ENCODE results near the gene ZRANB3. TPM values are rescaled to one million over a fixed set of nuclear protein-coding genes. Genes with fewer than 3 reads are reported as not detected.

The ZRANB3 gene
- total and polyA plus RNA-seq, 2 donors from 2014 or later: 3.6 to 6.4 TPM

- Histone ChIP-seq H3K36me3 (ENCODE audit: control insufficient read depth in 2 of 3, insufficient read depth in 3 of 3, low read length in 3 of 3) (peaks cover 5 to 31% (median 9%) of the 10 kb centered on the region in 3 donors), H3K9me3 (ENCODE audit: control insufficient read depth in 2 of 3, insufficient read depth in 1 of 3, low read length in 3 of 3) (no peaks in the 10 kb centered on the region), H3K4me3 (ENCODE audit: low read length in 3 of 3) (no peak overlapping the region), H3K9ac (ENCODE audit: low read length in 3 of 3) (no peak overlapping the region), H3K27ac (ENCODE audit: low read depth in 2 of 2, low read length in 2 of 2) (no peak overlapping the region), H3K4me1 (ENCODE audit: control insufficient read depth in 2 of 3, insufficient read depth in 2 of 3, low read depth in 1 of 3, low read length in 3 of 3) (no peaks in the 10 kb centered on the region), H3K27me3 (ENCODE audit: control insufficient read depth, insufficient read depth, low read length) (no peaks in the 10 kb centered on the region)
- TF ChIP-seq CTCF (IDR thresholded peaks at IDR 0.05; ENCODE audit: borderline replicate concordance, extremely low read depth, insufficient read depth): no peak
- FAIRE-seq: no peak
- no peak for DNase-seq
- intact Hi-C loops (cut with DNase I): no loop called here
Observed at GRCh38 chr2:135163306-135163705, 367.7 kb downstream of the ZRANB3 start.

GRCh38 chr2:135162786-135163185, 368.2 kb downstream of the ZRANB3 start:
- DNase-seq (no peak), FAIRE-seq (no peak)
- Histone ChIP-seq H3K4me1 (ENCODE audit: control insufficient read depth in 2 of 3, insufficient read depth in 2 of 3, low read depth in 1 of 3, low read length in 3 of 3) (no peaks in the 10 kb centered on the region), H3K36me3 (ENCODE audit: control insufficient read depth in 2 of 3, insufficient read depth in 3 of 3, low read length in 3 of 3) (peaks cover 3 to 29% (median 11%) of the 10 kb centered on the region in 3 donors), H3K4me3 (ENCODE audit: low read length in 3 of 3) (no peak overlapping the region), H3K9me3 (ENCODE audit: control insufficient read depth in 2 of 3, insufficient read depth in 1 of 3, low read length in 3 of 3) (no peaks in the 10 kb centered on the region), H3K9ac (ENCODE audit: low read length in 3 of 3) (no peak overlapping the region), H3K27ac (ENCODE audit: low read depth in 2 of 2, low read length in 2 of 2) (no peak overlapping the region), H3K27me3 (ENCODE audit: control insufficient read depth, insufficient read depth, low read length) (no peaks in the 10 kb centered on the region)
- intact Hi-C loops (cut with DNase I): no loop called here
- TF ChIP-seq CTCF (IDR thresholded peaks at IDR 0.05; ENCODE audit: borderline replicate concordance, extremely low read depth, insufficient read depth): no peak

GRCh38 chr2:135162377-135162776, 368.6 kb downstream of the ZRANB3 start:
- Histone ChIP-seq H3K9ac (ENCODE audit: low read length in 3 of 3) (no peak overlapping the region), H3K27me3 (ENCODE audit: control insufficient read depth, insufficient read depth, low read length) (no peaks in the 10 kb centered on the region), H3K4me1 (ENCODE audit: control insufficient read depth in 2 of 3, insufficient read depth in 2 of 3, low read depth in 1 of 3, low read length in 3 of 3) (no peaks in the 10 kb centered on the region), H3K27ac (ENCODE audit: low read depth in 2 of 2, low read length in 2 of 2) (no peak overlapping the region), H3K36me3 (ENCODE audit: control insufficient read depth in 2 of 3, insufficient read depth in 3 of 3, low read length in 3 of 3) (peaks cover 3 to 29% (median 12%) of the 10 kb centered on the region in 3 donors), H3K9me3 (ENCODE audit: control insufficient read depth in 2 of 3, insufficient read depth in 1 of 3, low read length in 3 of 3) (no peaks in the 10 kb centered on the region), H3K4me3 (ENCODE audit: low read length in 3 of 3) (no peak overlapping the region)
- no peak for FAIRE-seq
- intact Hi-C loops (cut with DNase I): no loop called here
- TF ChIP-seq CTCF (IDR thresholded peaks at IDR 0.05; ENCODE audit: borderline replicate concordance, extremely low read depth, insufficient read depth): no peak
- DNase-seq: no peak

- Histone ChIP-seq H3K36me3 (ENCODE audit: control insufficient read depth in 2 of 3, insufficient read depth in 3 of 3, low read length in 3 of 3) (peaks cover 3 to 35% (median 10%) of the 10 kb centered on the region in 3 donors), H3K27me3 (ENCODE audit: control insufficient read depth, insufficient read depth, low read length) (no peaks in the 10 kb centered on the region), H3K4me1 (ENCODE audit: control insufficient read depth in 2 of 3, insufficient read depth in 2 of 3, low read depth in 1 of 3, low read length in 3 of 3) (no peaks in the 10 kb centered on the region), H3K4me3 (ENCODE audit: low read length in 3 of 3) (no peak overlapping the region), H3K27ac (ENCODE audit: low read depth in 2 of 2, low read length in 2 of 2) (no peak overlapping the region), H3K9me3 (ENCODE audit: control insufficient read depth in 2 of 3, insufficient read depth in 1 of 3, low read length in 3 of 3) (no peaks in the 10 kb centered on the region), H3K9ac (ENCODE audit: low read length in 3 of 3) (no peak overlapping the region)
- FAIRE-seq (no peak), DNase-seq (no peak)
- no peak for TF ChIP-seq CTCF (IDR thresholded peaks at IDR 0.05; ENCODE audit: borderline replicate concordance, extremely low read depth, insufficient read depth)
- intact Hi-C loops (cut with DNase I): no loop called here
Observed at GRCh38 chr2:135159191-135159590, 371.8 kb downstream of the ZRANB3 start.
